Astrocyte (in vitro differentiated cells and primary cell): Measurements from ENCODE around the gene SIGLEC9. TPM values are rescaled to one million over a fixed set of nuclear protein-coding genes. Genes with fewer than 3 reads are reported as not detected.
"Not testable (repeated sequence)": the region's sequence is repeated elsewhere in the genome, so short reads cannot be mapped to it uniquely, and the experiment has no call there.

Experiments
- DNase-seq: peaks from one replicate; pipeline ENCODE4 v3.0.0-alpha.2; 2010; ENCODE audit warnings: low read depth
- FAIRE-seq: peaks from 2 replicates; lab custom pipeline; 2011; peaks lifted over from hg19 to GRCh38; lab: Jason Lieb, UNC
- H2AFZ ChIP-seq: 2 replicates; pipeline ENCODE4 v1.6.0; 2012; ENCODE audit warnings: low read depth, low read length, inconsistent platforms
- H3K27ac ChIP-seq: 2 replicates; pipeline ENCODE4 v1.5.1; 2011; ENCODE audit warnings: low read depth, low read length, inconsistent platforms
- H3K27me3 ChIP-seq: 2 replicates; pipeline ENCODE4 v1.6.0; 2011; ENCODE audit warnings: low read length, inconsistent platforms; ENCODE audit not compliant: insufficient read depth
- H3K36me3 ChIP-seq: 2 replicates; pipeline ENCODE4 v1.5.1; 2011; ENCODE audit warnings: low read length, inconsistent platforms; ENCODE audit not compliant: insufficient read depth
- H3K4me1 ChIP-seq: 2 replicates; pipeline ENCODE4 v1.5.1; 2011; ENCODE audit warnings: low read length, inconsistent platforms; ENCODE audit not compliant: insufficient read depth
- H3K4me2 ChIP-seq: 2 replicates; pipeline ENCODE4 v1.6.0; 2012; ENCODE audit warnings: low read length, inconsistent platforms
- H3K4me3 ChIP-seq: 2 replicates; pipeline ENCODE4 v1.5.1; 2011; ENCODE audit warnings: low read depth, mild to moderate bottlenecking, low read length, inconsistent platforms; ENCODE audit not compliant: insufficient read depth
- H3K79me2 ChIP-seq: 2 replicates; pipeline ENCODE4 v1.6.0; 2012; ENCODE audit warnings: mild to moderate bottlenecking, low read length, inconsistent platforms; ENCODE audit not compliant: insufficient read depth
- H3K9ac ChIP-seq: 2 replicates; pipeline ENCODE4 v1.6.0; 2012; ENCODE audit warnings: mild to moderate bottlenecking, low read length, inconsistent platforms
- H3K9me3 ChIP-seq: 2 replicates; pipeline ENCODE4 v1.5.1; 2012; ENCODE audit warnings: low read depth, mild to moderate bottlenecking, low read length, inconsistent platforms; ENCODE audit not compliant: insufficient read depth
- H4K20me1 ChIP-seq: 2 replicates; pipeline ENCODE4 v1.6.0; 2012; ENCODE audit warnings: low read length, inconsistent platforms; ENCODE audit not compliant: insufficient read depth
- H3K27ac Mint-ChIP-seq: one replicate; pipeline ENCODE4 v1.8.0; 2021; ENCODE audit warnings: mild to moderate bottlenecking, mixed read lengths; ENCODE audit not compliant: unreplicated experiment
- H3K27me3 Mint-ChIP-seq: one replicate; pipeline ENCODE4 v1.8.0; 2021; ENCODE audit warnings: low read depth, mixed read lengths; ENCODE audit not compliant: unreplicated experiment
- H3K36me3 Mint-ChIP-seq: one replicate; pipeline ENCODE4 v1.8.0; 2021; ENCODE audit warnings: low read depth, mixed read lengths; ENCODE audit not compliant: unreplicated experiment
- H3K4me1 Mint-ChIP-seq: one replicate; pipeline ENCODE4 v1.8.0; 2021; ENCODE audit warnings: low read depth, mixed read lengths; ENCODE audit not compliant: unreplicated experiment
- H3K4me3 Mint-ChIP-seq: one replicate; pipeline ENCODE4 v1.8.0; 2021; ENCODE audit warnings: mild to moderate bottlenecking, moderate library complexity, mixed read lengths; ENCODE audit not compliant: unreplicated experiment
- H3K9me3 Mint-ChIP-seq: one replicate; pipeline ENCODE4 v1.8.0; 2021; ENCODE audit warnings: mild to moderate bottlenecking, mixed read lengths; ENCODE audit not compliant: unreplicated experiment
- EZH2 ChIP-seq: IDR thresholded peaks from 2 replicates; pipeline ENCODE4 v1.6.1; 2012; ENCODE audit warnings: mild to moderate bottlenecking, low read length, inconsistent platforms; ENCODE audit not compliant: insufficient read depth
- total RNA-seq: library from RNA; stranded (reverse); gene quantifications from 2 replicates; pipeline ENCODE4 v1.2.1, GENCODE V29; 2021
- TF ChIP-seq, protein P1 (sequence below): IDR thresholded peaks from 2 replicates; pipeline ENCODE4 v1.5.1; 2011; ENCODE audit warnings: low read depth, mild to moderate bottlenecking, inconsistent platforms, low read length, moderate library complexity; ENCODE audit not compliant: insufficient read depth

SIGLEC9 gene
- total RNA-seq, 1 donor from 2014 or later, result not detected

DNA sequence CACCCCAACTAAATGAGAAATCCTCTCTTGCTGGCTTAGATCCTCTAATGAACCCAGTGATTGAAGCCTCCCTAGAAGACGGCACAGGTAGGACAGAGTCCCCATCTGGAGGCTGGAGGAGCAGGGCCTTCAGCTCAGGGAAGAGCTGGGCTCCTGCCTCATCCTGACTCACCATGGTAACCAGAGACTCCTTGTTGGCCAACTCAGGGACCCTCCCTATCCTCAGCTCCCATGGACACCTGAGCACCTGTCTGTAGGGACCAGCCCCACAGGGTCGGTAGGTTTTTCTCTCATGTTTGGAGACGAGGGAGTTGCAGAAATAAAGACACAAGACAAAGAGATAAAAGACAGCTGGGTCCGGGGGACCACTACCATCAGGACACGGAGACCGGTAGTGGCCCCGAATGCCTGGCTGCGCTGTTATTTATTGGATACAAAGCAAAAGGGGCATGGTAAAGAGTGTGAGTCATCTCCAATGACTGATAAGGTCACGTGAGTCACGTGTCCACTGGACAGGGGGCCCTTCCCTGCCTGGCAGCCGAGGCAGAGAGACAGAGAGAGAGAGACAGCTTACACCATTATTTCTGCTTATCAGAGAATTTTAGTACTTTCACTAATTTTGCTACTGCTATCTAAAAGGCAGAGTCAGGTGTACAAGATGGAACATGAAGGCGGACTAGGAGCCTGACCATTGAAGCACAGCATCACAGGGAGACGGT is 44.0 kb downstream of the SIGLEC9 start:
- TF ChIP-seq, protein P1, sequence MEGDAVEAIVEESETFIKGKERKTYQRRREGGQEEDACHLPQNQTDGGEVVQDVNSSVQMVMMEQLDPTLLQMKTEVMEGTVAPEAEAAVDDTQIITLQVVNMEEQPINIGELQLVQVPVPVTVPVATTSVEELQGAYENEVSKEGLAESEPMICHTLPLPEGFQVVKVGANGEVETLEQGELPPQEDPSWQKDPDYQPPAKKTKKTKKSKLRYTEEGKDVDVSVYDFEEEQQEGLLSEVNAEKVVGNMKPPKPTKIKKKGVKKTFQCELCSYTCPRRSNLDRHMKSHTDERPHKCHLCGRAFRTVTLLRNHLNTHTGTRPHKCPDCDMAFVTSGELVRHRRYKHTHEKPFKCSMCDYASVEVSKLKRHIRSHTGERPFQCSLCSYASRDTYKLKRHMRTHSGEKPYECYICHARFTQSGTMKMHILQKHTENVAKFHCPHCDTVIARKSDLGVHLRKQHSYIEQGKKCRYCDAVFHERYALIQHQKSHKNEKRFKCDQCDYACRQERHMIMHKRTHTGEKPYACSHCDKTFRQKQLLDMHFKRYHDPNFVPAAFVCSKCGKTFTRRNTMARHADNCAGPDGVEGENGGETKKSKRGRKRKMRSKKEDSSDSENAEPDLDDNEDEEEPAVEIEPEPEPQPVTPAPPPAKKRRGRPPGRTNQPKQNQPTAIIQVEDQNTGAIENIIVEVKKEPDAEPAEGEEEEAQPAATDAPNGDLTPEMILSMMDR, result no peak
- no peak for TF ChIP-seq EZH2
- Mint-ChIP-seq H3K36me3 (no peaks in the 10 kb centered on the region), H3K9me3 (no peaks in the 10 kb centered on the region), H3K27me3 (peaks cover 18% of the 10 kb centered on the region), H3K27ac (peak overlapping the region; percentile 48), H3K4me1 (no peaks in the 10 kb centered on the region), H3K4me3 (no peak overlapping the region)
- no peaks in the 10 kb centered on the region for H3K27me3 ChIP-seq
- no peak overlapping the region for H3K4me2 ChIP-seq
- no peaks in the 10 kb centered on the region for H4K20me1 ChIP-seq
- H3K4me1 ChIP-seq, result no peaks in the 10 kb centered on the region
- H3K9ac ChIP-seq, result no peak overlapping the region
- FAIRE-seq (no peak), DNase-seq (no peak)
- H3K9me3 ChIP-seq, result no peaks in the 10 kb centered on the region
- no peaks in the 10 kb centered on the region for H3K79me2 ChIP-seq
- no peak overlapping the region for H3K4me3 ChIP-seq
- H3K27ac ChIP-seq, result no peak overlapping the region
- H3K36me3 ChIP-seq, result no peaks in the 10 kb centered on the region
- no peak overlapping the region for H2AFZ ChIP-seq

GRCh38 chr19:51169283-51169918 is 44.7 kb downstream of the SIGLEC9 start:
- not testable (repeated sequence) for H3K4me3 Mint-ChIP-seq, H3K4me2 ChIP-seq, H3K36me3 ChIP-seq, H4K20me1 ChIP-seq, H2AFZ ChIP-seq, H3K9me3 Mint-ChIP-seq, H3K4me1 ChIP-seq, H3K27ac Mint-ChIP-seq, H3K27me3 ChIP-seq, FAIRE-seq, H3K79me2 ChIP-seq, H3K4me3 ChIP-seq, H3K4me1 Mint-ChIP-seq, H3K9me3 ChIP-seq, H3K27ac ChIP-seq, H3K9ac ChIP-seq, H3K36me3 Mint-ChIP-seq
- DNase-seq, result peak; percentile 10
- H3K27me3 Mint-ChIP-seq, result peaks cover 18% of the 10 kb centered on the region
- TF ChIP-seq, protein P1, result peak; percentile 46

DNA sequence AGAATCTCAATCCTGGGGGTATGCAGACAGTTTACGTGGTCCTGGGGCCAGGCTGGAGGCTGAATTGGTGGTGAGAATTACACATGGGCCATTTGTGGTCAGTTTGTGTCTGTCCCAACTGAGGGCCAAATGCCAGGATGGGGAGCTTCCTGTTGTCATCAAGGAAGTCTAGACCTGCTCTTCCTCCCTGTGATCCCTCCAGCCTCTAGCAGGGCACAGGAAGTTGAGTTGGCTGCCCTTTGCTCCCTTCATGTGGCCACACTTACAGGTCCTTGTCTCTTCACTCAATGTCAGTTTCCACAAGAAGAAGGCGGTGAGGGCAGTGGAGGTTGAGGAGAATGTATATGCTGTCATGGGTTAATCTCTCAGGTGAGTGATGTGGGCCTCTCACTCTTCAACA is 47.5 kb downstream of the SIGLEC9 start:
- FAIRE-seq (no peak), DNase-seq (no peak)
- H2AFZ ChIP-seq, result no peak overlapping the region
- Mint-ChIP-seq H3K36me3 (no peaks in the 10 kb centered on the region), H3K4me1 (no peaks in the 10 kb centered on the region), H3K27ac (no peak overlapping the region), H3K9me3 (no peaks in the 10 kb centered on the region), H3K27me3 (peaks cover 13% of the 10 kb centered on the region), H3K4me3 (no peak overlapping the region)
- TF ChIP-seq, protein P1, result no peak
- no peak for TF ChIP-seq EZH2
- no peaks in the 10 kb centered on the region for H3K36me3 ChIP-seq
- no peak overlapping the region for H3K4me2 ChIP-seq
- H3K27me3 ChIP-seq, result no peaks in the 10 kb centered on the region
- H3K4me3 ChIP-seq, result no peak overlapping the region
- no peak overlapping the region for H3K27ac ChIP-seq
- H3K9me3 ChIP-seq, result no peaks in the 10 kb centered on the region
- no peak overlapping the region for H3K9ac ChIP-seq
- H3K4me1 ChIP-seq, result no peaks in the 10 kb centered on the region
- H3K79me2 ChIP-seq, result no peaks in the 10 kb centered on the region
- H4K20me1 ChIP-seq, result no peaks in the 10 kb centered on the region
